Measurements from ENCODE around the gene ABCC6.
"Not testable (repeated sequence)": the region's sequence is repeated elsewhere in the genome, so short reads cannot be mapped to it uniquely, and the experiment has no call there.

The ABCC6 gene

GRCh38 chr16:16222850-16223661, at the start of gene ABCC6:
Gene ABCC6, minus strand, starts transcription at chr16:16223494. Its CDS starts 60 bp downstream, at chr16:16223434.
- FAIRE-seq, result not testable (repeated sequence)

- FAIRE-seq, result not testable (repeated sequence)
Measured at GRCh38 chr16:16272573-16273221, 49.4 kb upstream of the ABCC6 start.

DNA sequence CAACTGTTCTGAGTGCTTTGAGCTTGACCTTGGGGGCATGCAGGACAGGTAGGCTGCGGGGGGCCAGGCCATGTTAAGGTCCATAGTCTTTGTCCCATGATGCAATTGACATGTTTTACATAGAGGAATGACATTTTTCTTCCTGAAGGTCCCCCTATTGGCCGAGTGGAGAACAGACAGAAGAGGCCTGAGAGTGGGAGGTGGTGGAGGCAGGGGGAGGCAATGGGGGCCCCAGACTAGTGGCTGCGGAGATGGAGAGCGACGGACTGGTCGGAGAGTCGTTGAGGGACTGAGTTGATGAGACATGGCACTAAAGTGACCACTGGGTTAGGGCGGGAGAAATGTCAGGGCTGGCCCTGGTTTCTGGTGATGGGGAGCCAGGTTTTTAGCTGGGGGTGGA, 48.4 kb upstream of the ABCC6 start:
- FAIRE-seq, result not testable (repeated sequence)

- FAIRE-seq, result not testable (repeated sequence)
Measured at GRCh38 chr16:16268185-16268808, 45.0 kb upstream of the ABCC6 start.

- not testable (repeated sequence) for FAIRE-seq
Measured at GRCh38 chr16:16267708-16268107, 44.4 kb upstream of the ABCC6 start.

DNA sequence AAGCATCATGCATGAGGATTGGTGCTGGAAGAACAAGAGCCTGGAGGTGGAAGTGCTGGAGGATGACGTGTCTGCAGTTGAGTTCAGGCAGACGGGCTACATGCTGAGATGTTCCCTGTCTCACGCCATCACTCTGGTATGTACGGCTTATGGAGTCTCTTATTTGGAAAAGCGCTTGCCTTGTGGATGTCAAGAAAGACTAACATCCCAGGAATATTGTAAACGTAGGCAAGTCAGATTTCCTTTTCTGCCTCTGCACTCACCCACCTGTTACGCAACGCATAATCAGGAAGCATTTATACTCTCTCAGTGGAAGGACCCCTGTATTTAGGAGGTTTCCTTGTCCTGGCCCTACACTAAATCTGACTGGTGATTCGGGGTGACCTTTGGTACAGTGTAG, 41.8 kb upstream of the ABCC6 start:
- not testable (repeated sequence) for FAIRE-seq

GRCh38 chr16:16263947-16264346, 40.7 kb upstream of the ABCC6 start:
- not testable (repeated sequence) for FAIRE-seq

DNA sequence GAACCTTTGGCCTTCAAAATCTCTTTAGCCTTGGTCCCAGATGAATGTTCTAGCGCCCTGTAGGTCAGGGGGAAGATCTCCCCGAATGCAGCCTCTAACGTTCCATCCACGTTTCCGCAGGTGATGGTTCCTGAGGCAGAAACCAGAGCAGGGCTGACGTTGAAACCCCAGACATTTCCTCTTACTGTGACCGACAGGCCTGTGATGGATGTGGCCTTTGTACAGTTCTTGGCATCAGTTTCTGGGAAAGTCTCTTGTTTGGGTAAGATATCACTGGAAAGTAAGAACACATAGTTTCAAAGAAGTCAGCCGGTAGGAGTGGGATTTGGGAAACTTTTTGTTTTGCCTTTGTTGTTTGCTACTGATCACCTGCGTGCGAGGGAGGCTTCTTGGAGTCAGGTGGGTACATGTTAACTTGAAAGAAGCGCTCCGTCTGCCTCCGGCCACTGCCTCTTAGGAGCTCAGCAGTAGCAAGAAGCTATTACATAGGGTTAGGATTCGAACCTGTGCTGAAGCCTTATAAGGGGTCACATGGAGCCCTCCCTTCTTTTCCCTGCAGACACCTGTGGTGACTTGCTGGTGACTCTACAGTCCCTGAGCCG, 39.8 kb upstream of the ABCC6 start:
- FAIRE-seq, result not testable (repeated sequence)

- not testable (repeated sequence) for FAIRE-seq
Measured at GRCh38 chr16:16259971-16260370, 36.7 kb upstream of the ABCC6 start.

DNA sequence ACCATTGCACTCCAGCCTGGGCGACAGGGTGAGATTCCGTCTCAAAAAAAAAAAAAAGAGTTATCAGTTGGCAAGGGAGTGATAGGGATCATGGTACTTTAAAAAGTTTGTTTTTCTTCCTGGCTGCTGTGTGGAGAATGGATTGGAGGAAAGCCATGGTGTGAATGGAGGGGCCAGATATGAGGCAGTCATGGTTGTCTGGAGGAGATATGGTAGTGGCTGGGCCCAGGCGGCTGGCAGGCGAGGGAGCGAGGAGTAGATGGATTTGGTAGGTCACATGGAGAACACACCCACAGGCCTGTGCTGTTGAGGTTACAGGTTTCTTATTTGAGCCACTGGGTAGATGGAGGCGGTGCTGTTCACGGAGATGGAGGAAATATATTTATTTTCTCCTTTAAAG, 35.5 kb upstream of the ABCC6 start:
- FAIRE-seq, result not testable (repeated sequence)

DNA sequence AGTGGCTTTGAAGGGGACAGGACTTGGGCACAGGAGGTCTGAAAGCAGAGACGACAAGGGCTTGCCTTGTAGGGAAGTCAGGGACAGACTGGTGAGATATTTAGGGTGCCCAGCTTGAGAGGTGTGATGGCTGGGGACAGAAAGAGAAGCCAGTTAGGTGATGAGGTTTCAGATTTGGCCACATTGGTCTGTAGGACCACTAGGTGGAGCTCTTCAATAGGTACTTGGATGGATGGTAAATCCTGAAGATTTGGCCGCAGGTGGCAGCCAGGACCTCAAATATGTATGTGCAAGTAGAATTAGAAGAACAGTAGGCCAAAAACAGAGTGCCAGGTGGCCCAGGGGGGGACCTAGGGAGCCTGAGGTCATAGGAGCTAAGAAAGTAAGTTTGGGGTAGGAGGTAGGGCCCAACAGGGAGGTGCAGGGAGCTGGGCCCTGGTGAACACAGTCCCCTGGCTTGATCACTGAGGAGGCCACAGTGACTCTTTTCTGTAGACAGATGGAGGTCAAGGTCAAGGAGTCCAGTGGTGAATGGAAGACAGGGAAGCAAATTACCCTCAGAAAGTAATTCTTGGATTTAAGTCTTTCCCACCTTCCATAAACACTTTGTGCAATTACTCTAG, 34.1 kb upstream of the ABCC6 start:
- FAIRE-seq, result not testable (repeated sequence)

DNA sequence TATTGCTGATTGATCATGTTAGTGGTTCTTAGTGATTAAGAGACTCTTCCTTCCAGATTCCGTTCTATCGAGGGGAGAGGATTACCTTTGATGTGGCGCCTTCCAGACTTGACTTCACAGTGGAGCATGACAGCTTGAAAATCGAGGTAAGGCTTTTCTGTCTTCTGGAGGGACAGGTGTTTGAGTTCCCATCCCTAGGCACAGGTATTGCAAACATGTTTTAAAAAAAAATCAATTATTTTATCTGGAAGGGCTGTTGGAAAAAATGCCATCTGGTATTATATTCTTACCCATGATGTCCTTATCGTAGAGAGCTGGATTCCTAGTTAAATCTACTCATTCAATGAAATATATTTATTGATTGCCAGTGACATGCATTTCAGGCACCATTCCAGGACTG, 29.1 kb upstream of the ABCC6 start:
- not testable (repeated sequence) for FAIRE-seq

DNA sequence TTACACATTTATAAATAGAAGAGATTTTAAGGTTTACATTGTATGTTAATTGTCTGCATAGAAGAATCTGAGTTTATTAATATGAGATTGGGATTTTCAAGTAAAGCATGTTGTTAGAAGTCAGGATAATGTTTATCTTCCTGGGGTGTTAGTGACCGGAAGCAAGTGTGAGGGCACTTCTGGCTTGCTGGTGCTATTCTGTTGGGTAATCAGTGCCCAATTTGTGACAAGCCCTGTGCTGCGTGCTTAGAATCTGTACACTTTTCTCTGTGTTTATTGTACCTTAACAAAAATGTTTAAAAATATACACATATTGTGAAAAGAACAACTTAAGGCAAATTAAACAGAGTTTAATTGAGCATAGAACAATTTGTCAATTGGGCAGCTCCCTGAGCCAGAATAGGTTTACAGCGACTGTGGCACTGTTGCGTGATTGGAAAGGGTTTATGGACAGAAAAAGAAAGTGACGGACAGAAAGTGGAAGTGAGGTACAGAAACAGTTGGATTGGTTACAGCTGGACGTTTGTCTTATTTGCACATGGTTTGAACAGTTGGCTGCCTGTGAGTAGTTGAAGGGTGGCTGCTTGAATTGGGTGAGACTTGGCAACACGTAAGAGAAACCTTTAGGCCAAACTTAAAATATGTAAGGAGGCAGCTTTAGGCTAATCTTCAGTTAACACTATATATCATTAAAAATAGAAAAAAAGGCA, 26.5 kb upstream of the ABCC6 start:
- not testable (repeated sequence) for FAIRE-seq

- not testable (repeated sequence) for FAIRE-seq
Measured at GRCh38 chr16:16247439-16247838, 24.1 kb upstream of the ABCC6 start.

DNA sequence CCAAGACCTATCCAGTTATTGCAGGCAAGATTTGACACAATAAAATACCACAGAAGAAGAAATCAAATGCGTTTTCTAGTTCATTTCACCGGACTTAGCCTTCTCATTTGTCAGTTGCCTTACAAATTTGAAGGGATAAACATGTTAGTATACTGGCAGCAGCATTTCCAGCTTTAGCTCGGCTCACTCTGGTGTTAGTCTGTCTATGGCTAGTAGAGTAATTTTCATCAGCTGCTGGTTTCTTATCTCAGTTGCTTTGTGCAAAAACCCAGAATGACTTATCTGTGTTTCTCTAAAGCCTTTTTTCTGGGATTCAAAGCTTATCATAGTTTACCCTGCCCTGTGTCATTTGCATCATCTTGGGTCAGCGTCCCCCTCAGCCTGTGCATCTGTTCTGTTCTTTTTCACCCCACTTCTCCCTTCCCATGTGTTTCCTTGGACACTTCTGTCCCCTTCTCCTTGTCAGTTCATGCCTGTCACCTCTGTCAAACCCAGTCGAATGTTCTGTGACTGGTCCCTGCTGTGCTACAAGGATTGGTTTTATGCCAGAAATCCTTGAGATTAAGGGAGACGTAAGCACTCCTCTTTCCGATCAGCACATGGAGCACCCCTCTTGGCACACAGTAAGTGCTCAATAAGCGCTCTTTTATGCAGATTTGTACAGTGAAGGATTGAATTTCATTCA, 23.4 kb upstream of the ABCC6 start:
- not testable (repeated sequence) for FAIRE-seq

- FAIRE-seq, result not testable (repeated sequence)
Measured at GRCh38 chr16:16243886-16244285, 20.6 kb upstream of the ABCC6 start.

GRCh38 chr16:16240667-16241066, 17.4 kb upstream of the ABCC6 start:
- not testable (repeated sequence) for FAIRE-seq

DNA sequence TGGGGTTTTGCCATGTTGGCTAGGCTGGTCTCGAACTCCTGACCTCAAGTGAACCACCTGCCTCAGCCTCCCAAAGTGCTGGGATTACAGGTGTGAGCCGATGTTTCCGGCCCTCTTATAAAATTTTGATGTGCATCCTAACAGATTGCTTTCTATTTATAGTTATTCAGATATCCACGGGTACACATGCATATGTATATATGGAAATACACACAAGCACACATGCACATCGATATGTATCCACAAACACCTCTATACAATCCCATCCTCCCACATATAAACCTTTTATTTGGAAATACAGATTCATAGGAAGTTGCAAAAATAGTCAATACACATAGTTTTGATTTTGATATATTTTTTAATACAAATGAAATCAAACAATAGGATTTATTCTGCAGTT, 14.4 kb upstream of the ABCC6 start:
- FAIRE-seq, result not testable (repeated sequence)

DNA sequence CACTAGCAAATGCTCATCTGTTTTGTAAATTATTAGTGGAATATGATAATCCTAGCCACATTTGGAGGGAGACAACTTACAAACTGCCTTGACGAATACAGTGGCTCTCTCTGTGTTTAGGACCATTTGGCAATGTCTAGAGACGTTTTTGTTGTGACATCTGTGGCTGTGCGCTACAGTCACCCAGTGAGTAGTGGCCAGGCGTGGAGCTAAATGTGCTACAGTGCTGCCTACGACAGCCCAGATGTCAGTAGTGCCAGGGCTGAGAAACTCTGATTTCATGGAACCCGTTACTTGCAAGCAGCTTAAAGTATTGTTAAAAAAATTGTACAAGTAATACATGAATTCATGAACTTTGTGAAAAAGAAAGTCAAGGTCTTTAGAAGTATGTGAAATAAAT, 13.8 kb upstream of the ABCC6 start:
- not testable (repeated sequence) for FAIRE-seq

DNA sequence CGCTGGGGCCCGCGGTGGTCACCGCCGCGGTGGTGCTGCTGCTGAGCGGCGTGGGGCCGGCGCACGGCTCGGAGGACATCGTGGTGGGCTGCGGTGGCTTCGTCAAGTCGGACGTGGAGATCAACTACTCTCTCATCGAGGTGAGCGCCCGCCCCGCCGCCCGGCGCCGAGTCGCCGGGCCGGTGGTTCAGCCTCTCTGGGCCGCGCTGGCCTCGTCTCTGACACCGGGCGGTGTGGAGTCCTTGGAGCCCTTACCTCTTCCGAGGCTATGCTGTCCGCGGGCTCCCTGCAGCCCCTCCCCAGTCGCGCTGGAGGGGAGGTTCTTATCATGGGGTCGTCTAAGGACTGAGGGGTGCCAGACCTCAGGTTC, 9.4 kb upstream of the ABCC6 start:
- FAIRE-seq, result not testable (repeated sequence)

DNA sequence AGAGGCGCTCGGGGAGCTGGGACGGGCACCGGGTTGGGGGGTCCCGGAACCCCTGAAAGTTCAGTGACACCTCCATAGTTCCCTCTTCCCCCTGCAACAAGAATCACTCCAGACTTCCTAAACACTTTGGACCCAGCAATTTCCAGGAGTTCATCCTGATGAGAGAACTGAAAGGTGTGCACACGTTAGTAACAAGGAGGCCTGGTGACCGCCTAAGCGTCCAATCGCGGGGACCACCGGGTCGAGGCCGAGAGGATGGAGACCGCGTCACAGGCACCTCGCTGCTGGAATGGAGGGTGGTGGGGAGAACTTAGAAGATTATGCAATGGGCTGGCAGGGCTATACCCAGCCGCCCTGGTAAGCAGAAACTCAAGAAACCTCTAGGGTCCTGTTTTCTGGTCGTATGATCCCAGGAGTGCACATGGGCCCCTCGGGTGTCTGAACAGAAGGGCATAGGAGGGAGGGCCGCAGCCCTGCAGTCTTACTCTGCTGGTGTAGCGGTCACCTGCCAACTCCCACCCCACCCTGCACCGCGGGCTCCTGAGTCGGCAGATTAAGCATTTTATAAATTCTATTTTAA, 458 bp upstream of the ABCC6 start:
- not testable (repeated sequence) for FAIRE-seq

Data from islet of Langerhans (tissue), 1 donor.